Measurements from ENCODE around the gene HIPK2.

DNA sequence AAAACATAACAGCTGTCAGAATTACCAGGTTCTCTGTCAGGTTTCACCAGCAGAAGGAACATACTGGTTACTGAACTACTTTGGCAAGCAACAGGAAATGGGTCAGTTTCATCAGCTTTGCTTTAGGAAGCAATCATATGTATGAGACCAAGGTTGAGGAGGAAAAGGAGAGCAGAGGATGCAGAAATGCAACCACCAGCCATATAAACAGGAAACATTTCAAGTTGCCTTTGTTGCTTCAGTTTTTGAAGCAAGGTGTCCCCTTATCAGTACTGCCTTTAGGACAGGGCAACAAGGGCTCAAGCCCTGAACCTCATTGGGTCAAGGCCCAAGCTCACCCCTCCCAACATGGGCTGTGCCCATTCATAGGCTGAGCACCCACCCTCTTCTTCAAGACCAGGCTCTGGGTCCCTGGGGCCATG lies 10.2 kb downstream of the HIPK2 start:
- TF ChIP-seq POLR2A (IDR thresholded peaks at IDR 0.05): no peak
- TF ChIP-seq, protein P1, sequence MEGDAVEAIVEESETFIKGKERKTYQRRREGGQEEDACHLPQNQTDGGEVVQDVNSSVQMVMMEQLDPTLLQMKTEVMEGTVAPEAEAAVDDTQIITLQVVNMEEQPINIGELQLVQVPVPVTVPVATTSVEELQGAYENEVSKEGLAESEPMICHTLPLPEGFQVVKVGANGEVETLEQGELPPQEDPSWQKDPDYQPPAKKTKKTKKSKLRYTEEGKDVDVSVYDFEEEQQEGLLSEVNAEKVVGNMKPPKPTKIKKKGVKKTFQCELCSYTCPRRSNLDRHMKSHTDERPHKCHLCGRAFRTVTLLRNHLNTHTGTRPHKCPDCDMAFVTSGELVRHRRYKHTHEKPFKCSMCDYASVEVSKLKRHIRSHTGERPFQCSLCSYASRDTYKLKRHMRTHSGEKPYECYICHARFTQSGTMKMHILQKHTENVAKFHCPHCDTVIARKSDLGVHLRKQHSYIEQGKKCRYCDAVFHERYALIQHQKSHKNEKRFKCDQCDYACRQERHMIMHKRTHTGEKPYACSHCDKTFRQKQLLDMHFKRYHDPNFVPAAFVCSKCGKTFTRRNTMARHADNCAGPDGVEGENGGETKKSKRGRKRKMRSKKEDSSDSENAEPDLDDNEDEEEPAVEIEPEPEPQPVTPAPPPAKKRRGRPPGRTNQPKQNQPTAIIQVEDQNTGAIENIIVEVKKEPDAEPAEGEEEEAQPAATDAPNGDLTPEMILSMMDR (IDR thresholded peaks at IDR 0.05): no peak

All from body of pancreas (tissue), 4 donors.